CD4-positive, alpha-beta T cell treated with Interleukin-6 at 100 ng/mL for 8 hours (primary cell): Measurements from ENCODE around the gene ACSS2.
A peak's percentile ranks its signal among the peaks of the same experiment; 100 is the strongest.

Experiments
- DNase-seq: peaks from one replicate; pipeline ENCODE4 v3.0.0-alpha.2; 2020; ENCODE audit warnings: mixed read lengths, low spot score

The ACSS2 gene, protein sequence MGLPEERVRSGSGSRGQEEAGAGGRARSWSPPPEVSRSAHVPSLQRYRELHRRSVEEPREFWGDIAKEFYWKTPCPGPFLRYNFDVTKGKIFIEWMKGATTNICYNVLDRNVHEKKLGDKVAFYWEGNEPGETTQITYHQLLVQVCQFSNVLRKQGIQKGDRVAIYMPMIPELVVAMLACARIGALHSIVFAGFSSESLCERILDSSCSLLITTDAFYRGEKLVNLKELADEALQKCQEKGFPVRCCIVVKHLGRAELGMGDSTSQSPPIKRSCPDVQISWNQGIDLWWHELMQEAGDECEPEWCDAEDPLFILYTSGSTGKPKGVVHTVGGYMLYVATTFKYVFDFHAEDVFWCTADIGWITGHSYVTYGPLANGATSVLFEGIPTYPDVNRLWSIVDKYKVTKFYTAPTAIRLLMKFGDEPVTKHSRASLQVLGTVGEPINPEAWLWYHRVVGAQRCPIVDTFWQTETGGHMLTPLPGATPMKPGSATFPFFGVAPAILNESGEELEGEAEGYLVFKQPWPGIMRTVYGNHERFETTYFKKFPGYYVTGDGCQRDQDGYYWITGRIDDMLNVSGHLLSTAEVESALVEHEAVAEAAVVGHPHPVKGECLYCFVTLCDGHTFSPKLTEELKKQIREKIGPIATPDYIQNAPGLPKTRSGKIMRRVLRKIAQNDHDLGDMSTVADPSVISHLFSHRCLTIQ

DNA sequence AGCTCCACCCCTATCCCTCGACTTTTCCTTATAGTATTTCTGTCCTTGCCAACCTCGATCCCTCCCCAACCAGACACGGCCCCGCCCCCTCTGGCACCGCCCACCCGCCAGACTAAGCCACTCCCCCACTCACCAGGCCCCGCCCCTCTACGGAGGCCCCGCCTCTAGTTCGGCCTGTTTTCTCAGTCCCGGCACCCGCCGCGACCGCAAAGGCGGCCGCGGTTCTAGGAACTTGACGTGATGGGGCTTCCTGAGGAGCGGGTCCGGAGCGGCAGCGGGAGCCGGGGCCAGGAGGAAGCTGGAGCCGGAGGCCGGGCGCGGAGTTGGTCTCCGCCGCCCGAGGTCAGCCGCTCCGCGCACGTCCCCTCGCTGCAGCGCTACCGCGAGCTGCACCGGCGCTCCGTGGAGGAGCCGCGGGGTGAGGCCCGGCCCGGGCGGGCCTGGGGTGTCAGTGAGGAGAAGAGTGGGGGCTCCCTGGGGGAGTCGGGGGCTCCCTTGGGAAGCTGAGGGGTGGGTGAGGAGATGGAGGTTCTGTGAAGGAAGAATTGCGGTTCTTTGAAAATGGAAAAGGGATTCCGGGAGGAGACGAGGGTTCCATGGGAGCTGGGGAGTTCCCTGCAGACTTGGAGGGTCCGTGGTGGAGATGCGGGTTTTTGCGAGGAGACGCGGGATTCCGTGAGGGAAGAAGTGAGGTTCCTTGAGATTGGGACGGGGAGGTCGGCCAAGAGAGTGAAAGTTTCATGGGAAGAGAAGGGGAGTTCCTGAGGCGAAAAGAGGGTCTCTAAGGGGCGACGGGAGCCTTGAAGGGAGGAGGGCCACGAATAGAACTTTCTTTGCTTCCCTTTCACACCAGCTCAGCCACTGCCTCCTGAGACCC, at the start of gene ACSS2:
Gene ACSS2 (plus strand): TSS at position 207 of the 877 bp plus-strand sequence. CDS start 34 bp downstream, at position 241.
- peak; percentile 95 for DNase-seq

DNA sequence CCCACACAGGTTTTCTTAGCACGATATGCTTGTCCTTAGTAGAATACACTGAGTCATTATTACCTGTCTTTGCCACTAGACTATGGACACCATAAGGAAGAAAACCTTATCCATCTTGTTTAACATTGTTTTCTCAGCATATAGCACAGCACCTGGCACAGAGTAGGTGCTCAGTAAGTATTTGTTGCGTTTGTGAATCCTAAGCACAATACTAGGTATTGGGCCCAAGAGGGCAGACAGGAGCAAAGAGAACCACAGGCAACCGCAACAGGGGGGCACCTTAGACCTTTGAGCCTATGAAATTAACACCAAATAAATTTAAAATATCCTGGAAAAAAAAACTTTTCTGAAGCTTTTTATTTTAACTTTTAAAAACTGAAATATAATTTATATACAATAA, 47.2 kb upstream of the ACSS2 start:
- DNase-seq: no peak

DNA sequence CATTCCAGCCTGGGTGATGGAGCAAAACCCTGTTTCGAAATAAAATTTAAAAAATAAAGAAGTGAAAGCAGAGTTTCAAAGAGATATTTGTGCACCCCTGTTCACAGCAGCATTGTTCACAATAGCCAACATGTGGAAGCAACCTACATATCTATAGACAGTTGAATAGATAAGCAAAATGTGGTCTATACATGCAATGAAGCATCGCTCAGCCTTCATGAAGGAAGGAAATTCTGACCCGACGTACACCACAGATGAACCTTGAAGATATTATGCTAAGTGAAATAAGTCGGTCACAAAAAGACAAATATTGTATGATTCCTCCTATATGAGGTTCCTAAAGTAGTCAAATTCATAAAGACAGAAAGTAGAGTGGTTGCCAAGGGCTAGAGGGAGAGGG, 44.5 kb upstream of the ACSS2 start:
- DNase-seq: no peak

DNA sequence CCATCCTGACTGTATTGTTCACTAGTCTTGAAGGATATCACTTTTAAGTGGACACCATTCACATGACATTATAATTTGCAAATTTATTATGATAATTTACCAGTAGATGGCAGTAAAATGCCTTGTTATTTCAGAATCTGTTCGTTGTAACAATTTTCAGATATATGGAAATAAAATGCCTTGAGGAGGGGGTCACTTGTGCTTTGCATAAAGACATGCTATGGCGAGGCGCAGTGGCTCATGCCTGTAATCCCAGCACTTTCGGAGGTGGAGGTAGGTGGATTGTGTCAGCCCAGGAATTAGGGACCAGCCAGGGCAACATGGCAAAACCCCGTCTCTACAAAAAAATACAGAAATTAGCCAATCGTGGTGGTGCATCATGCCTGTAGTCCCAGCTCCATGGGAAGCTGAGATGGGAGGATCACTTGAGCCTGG, 41.9 kb upstream of the ACSS2 start:
- peak; percentile 10 for DNase-seq

DNA sequence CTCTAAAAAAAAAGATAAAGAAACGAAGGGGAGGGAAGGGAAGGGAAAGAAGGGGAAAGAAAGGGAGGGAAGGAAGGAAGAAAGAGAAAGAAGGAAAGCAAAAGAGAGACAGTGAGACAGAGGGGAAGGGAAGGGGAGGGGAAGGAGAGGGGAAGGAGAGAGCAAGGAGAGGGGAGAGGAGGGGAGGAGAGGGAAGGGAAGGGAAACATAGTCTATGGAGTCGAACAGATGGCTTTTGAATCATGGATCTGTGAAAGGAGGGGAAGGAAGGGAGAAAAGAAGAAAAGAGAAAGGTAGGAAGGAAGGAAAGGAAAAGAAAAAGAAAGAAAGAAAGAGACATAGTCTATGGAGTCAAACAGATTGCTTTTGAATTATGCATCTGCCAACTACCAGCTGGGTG, 34.3 kb upstream of the ACSS2 start:
- DNase-seq: no peak

DNA sequence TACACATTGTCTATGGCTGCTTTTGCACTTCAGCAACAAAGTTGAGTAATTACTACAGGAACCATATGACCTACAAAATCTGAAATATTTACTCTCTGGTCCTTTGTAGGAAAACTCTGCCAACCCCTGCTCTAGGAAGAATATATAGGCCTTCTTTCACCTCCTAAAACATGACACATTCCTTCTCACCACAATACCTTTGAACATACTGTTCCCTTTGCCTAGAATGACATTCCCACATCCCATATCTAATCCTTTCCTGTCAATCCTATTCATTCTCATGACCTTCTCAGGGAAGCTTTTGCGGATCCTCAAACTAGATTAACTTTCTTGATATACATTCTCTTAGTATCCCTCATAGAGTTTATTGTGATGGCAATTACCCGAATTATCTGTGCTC, 33.0 kb upstream of the ACSS2 start:
- no peak for DNase-seq

DNA sequence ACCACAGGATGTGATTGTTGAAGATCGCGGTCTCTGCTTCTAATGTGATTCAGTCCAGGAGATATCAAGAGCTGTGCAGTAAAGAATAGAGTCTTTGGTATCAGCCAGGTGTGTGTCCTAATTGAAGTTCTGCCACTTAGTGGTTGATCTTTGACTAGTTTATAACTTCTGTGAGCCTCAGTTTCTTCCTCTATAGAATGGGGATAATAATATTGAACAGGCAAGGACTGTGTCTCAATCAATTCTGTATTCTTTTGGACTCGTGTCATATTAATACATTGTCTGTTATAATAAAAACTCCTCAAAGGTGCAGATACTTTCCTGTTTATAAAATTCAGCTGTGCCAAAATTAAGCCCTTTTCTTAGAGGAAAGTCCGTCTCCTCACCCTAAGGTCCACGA, 27.8 kb upstream of the ACSS2 start:
- no peak for DNase-seq

DNA sequence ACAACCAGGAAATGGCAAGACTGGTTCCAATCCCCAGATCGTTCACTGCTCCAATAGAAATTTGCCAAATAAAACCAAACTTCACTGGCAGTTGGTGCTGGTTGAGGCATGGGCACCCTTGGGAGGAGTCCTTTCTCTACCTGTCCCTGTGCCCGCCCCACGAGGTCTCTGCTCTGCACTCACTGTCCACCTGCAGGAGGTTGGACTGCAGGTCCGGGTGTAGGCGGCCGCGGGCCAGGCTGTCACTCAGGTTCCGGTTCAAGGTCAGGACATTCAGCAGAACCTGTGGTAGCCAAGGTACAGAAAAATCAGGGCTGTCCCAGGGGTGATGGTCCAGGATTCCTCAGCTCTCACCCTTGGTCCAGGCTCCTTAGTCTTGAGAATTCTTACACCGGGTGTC, 26.6 kb upstream of the ACSS2 start:
- DNase-seq: no peak

DNA sequence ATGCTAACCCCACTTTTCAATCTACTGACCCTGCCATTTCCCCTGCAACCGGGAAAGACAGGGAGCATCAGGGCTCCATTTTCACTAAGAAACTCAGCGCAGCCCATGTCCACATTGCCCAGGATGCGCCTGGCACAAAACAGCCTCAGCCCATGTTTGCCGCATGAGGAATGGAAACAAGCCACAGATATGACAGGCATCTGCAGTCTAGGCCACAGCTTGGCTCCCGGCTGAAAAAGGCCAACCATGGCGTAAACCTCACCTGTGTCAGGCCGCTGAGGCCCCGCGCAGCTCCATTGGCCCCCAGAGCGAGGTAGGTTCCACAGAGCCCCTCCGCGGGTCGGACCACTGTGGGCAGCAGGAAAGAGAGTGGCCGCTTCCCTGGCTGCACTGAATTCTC, 25.4 kb upstream of the ACSS2 start:
- DNase-seq: no peak

DNA sequence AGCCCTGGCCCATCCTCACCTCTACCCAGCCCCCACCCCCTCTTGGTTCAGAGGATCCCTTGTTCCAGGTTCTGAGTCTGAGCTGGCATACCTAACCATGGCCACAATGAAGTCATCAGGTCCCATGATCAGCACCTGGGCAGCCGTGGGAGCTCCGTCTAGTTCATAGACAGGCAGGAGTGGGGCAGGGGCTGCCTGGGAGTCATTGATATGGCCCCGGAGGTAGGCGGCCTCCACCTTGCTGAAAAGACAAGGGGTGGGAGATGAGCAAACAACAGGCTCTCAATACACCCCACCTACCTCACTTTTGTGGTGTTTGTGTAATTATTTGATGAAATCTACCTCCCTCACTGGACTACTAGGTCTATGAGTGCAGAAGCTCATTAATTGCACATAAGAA, 24.1 kb upstream of the ACSS2 start:
- DNase-seq: no peak

DNA sequence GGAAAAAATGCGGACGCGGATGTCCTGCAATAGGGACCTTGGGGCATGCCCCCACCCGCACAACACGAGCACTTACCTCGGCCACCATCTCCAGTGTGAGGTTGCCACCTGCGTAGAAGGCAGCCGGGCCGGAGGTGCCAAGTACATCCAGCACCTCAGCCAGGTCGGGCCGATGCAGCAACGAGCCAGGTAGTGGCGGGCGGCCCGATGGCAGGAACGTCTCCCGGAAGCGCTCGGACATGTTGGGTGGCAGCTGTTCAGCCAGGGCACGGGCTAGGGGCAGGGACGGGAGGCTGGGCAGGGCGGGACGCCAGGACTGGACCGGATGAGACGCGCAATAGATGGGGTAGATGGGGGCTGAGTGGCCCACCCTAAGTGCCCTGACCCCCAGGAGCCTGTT, 17.0 kb upstream of the ACSS2 start:
- no peak for DNase-seq

DNA sequence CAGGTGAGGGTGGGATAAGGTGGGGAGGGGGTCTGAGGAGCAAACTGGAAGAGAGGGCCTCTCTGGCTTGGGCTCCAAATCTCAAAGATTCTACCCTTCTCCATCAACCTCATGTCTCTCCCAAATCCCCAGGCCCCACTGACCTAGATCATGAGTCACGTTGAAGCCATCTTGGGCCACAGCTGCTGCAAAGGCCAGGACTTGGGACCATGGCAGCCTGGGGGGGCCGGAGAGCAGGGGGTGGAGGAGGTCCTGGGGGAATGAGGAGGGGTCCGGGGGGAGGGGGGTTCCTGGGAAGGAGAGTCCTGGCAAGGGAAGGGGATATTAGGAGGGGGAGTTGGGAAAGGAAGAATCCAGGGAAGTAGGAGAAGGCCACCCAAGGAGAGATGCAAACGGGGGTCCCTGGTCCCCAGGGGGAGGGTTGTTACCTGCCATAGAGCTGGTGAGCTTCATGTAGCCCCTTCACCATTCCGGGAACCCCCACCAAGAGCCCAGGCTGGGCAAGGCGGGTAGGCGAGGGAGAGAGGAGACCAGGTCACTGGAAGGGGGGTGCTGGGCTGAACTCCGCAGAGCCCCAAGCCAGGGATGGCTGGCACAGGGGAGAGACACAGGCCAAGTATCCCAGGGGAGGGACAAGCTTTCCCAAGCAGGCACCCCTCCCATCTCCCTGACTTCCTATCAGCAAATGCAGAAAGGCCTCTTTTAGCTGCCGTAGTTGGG, 16.4 kb upstream of the ACSS2 start:
- DNase-seq: no peak

DNA sequence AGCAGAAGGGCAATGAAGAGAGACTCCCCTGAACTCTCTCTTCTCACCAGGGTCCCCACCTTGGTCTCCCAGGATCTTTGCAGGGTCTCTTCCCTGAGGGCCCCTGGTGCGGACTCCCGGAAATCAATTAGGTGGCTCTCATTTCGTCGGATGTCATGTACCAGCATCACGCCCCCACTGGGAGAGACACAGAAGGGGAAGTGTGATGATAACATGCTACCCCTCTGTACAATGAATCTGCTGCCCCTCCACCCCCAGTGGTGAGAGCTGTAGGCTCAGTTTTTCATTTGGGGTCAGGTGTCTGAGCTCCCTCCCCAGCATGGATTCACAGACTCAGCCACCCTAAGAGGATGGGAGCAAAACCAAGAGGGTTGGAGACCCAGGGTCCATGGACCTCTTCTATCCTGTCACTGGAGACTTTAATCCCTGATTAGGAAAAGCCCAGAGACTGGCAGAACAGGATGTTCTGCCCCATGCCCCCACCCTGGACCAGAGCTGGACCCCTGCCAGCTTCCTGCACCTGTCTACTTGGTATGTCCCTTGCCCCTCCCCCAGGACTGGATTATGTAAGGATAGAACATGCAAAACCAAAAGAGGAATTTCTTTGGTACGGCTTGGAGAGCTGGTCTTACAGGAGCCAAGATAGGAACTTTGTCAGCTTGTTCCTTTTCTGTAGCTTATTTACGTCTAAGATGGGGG, 14.9 kb upstream of the ACSS2 start:
- no peak for DNase-seq

DNA sequence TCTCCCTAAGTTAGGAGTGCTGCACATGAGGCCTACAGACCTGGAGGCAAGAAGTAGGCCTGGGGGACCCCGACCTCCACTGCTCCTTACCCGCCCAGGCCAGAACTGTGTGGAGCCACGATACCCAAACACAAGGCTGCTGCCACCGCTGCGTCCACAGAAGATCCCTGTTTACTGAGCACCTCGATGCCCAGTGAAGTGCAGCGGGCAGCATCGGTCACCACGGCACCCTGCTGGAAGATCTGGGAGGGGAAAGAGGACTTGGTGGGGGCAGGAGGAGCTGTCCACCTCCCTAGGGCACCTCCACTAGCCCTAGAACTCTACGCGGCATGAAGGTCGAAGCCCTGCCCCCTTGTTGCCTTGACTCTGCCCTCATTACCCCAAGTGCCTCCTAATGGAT, 13.7 kb upstream of the ACSS2 start:
- no peak for DNase-seq

DNA sequence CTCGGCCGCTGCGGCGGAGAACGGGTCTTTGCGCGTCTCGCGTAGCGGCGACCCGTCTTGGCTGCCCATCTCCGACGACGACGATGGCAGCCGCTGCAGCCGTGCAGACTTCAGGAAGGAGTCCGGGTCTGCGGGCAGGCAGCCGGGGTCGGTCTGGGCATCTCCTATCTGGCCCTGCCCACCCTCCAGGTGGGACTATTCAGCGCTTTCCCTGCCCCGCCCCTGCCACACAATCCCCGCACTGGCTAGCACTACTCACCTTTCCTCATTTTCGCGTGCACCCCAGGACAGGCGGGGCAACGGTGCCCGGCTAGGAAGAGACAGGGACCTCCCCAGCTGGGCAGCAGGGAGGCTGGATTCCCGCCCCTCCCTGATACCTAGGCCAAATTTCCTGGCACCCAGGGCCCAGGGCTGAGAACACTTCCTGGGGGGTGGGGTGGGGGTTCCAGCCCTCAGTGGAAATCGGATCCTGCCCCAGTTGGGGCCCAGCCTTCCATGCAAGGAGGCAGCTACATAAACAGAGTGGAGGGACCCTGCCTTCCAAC, 12.9 kb upstream of the ACSS2 start:
- no peak for DNase-seq

DNA sequence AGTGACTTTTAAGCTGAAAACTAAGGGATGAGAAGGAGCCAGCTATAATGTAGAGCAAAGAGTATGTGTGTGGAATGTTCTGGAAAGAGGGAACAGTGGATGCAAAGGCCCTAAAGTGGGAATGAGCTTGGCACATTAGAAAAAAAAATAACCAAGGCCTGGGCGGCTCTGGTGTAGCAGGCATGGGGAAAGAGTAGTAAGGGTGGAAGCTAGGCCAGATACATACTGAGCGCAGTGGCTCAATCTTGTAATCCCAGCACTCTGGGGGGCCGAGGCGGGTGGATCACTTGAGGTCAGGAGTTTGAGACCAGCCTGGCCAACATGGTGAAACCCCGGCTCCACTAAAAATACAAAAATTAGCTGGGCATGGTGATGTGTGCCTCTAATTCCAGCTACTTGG, 12.2 kb upstream of the ACSS2 start:
- DNase-seq: no peak

DNA sequence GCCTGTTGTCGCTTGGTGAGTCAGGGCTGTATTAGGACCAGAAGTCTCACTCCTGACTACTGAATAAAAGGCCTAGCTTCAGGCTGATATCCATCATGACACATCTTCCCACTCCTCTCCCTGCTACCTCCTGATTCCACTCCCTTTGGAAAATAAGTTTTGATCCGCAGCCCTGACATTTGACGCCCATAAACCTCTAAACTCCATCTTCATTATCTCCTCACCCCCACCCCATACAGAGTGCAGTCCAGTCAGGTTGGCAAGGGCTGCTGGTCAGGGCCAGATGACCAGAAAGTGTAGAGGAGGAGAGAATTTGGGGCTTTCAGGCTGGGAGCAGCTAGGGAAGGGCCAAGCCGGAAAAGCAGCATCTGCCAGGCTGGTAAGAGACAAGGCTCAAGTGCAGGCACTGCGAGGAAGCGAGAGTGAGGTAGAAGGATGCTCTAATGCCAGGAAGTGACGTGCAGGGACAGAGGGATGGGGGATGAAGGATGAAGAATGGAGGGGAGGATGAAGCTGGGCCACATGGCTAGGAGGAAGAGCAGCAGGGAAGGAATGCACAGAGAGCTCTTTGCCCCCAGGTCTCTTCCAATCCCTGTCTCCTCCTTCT, 5.0 kb upstream of the ACSS2 start:
- DNase-seq: no peak

DNA sequence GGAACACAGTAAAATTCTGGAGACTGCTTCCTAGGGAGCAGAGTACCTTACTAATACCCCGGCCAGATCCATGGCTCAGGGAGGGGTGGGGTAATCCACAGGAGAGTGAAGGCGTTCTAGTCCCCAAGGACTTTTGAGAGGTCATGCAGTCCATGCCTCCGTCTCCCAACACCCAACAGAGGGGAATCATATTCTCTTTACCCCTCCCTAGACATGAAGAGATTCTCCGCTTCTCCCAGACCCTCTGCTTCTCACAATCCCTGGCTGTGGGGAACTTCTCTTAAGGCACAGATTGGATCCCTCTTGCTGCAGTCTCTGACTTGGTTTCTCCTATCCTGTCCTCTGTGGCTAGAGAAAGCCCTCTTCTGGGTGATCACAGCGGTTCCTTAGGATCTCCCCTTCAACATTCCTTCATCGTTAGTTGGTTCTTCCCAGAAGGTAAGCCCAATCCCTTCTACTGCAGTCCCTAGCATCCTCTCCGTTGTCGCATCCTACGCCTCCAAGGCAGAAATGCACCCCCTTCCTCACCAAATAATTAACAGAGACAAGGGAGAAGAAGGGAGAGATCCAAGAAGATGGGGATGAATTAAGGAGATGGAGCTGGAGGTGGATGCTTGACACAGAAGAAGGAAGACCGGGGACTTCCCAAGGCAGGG, 4.3 kb upstream of the ACSS2 start:
- DNase-seq: no peak

DNA sequence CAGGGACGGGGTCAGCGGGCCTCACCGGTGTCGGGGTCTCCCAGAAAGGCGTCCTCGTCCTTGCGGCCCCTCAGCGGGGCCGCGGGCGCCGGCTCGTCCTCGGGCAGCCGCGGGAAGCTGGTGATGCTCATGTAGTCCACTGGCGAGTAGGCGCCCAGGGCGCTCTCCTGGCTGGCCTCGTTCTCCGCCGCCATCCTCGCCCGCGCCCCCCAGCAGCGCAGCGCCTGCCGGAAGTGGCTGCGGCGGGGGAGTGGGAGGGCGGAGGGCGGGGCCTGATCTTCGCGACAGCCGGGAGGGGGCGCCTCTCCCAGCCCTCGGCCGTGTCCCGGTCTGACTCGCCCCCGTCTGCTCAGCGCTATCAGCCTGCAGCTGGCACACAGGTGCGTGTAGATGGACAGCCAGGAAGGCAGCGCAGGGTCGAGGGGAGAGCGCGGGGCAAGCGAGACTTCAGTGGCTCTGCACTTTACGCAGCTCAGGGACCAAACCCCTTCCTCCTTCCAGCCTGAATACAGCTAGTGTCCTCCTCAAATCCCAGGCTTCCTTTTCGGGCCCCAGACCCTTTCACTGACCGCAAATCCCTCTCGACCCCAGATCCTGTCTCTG, 3.7 kb upstream of the ACSS2 start, which contains the start of gene GGT7:
Gene GGT7 (minus strand): TSS at position 235 of the 603 bp plus-strand sequence. CDS start 41 bp downstream, at position 194.
- peak; percentile 85 for DNase-seq
